NB4 (cell line): ENCODE data around the gene PER2.
A peak's percentile ranks its signal among the peaks of the same experiment; 100 is the strongest.

ENCODE experiments used
- DNase-seq: peaks from one replicate; pipeline ENCODE4 v3.0.0; 2010; ENCODE audit warnings: low read depth
- H3K4me3 ChIP-seq: one replicate; pipeline ENCODE4 v1.5.1; 2011; ENCODE audit warnings: mild to moderate bottlenecking, low read depth, low read length, moderate library complexity
- MYC ChIP-seq: IDR thresholded peaks from 2 replicates; pipeline ENCODE4 v1.6.1; 2011; ENCODE audit warnings: low read depth, low read length
- POLR2A ChIP-seq: IDR thresholded peaks from 2 replicates; pipeline ENCODE4 v1.6.1; 2011; ENCODE audit warnings: mild to moderate bottlenecking; ENCODE audit not compliant: insufficient read length; ENCODE audit errors: extremely low read depth
- TF ChIP-seq, protein P1 (sequence below): IDR thresholded peaks from 2 replicates; pipeline ENCODE4 v1.6.1; 2011; ENCODE audit warnings: low read depth, low read length
- TF ChIP-seq, protein P2 (sequence below): IDR thresholded peaks from one replicate; pipeline ENCODE4 v1.5.1; 2012; ENCODE audit warnings: low read depth, low read length

PER2 gene

DNA sequence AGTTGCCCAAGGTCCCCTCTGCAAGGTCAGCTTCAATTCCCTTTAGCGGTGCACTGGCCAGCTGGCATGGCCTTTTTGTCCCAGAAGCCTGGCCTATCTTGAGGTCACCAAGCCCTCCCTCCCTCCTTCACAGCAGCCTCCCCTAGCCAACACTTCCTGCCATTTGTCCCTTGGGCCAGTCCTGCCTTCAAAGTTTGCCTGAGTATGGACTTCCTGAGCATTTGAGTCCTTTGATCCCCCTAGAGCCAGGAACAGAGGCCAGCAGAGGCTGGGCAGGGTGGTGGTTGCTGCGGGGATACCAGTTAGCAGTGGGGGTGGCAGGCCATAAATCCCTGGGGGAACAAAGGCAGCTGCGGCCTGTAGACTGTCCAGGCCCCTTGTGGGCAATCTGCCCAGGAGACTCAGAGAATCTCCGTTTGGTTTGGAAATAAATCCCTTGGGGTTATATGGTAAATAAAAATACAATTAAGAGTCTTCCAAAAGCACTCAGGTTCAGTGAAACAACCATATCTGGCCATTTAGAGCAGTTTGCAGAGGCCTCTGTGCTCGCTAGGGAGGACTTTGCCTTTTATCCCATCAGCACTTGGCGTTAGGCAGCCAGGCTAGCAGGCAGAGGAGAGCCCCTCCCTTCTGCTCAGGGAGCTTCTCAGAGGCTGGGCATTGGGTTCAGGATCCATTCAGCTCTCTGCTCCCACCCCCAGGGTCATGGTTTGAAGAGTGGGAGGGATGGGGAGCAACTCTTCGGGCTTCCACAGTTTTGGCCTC, 45.5 kb downstream of the PER2 start:
- TF ChIP-seq, protein P1, sequence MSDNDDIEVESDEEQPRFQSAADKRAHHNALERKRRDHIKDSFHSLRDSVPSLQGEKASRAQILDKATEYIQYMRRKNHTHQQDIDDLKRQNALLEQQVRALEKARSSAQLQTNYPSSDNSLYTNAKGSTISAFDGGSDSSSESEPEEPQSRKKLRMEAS = no peak
- TF ChIP-seq, protein P2, sequence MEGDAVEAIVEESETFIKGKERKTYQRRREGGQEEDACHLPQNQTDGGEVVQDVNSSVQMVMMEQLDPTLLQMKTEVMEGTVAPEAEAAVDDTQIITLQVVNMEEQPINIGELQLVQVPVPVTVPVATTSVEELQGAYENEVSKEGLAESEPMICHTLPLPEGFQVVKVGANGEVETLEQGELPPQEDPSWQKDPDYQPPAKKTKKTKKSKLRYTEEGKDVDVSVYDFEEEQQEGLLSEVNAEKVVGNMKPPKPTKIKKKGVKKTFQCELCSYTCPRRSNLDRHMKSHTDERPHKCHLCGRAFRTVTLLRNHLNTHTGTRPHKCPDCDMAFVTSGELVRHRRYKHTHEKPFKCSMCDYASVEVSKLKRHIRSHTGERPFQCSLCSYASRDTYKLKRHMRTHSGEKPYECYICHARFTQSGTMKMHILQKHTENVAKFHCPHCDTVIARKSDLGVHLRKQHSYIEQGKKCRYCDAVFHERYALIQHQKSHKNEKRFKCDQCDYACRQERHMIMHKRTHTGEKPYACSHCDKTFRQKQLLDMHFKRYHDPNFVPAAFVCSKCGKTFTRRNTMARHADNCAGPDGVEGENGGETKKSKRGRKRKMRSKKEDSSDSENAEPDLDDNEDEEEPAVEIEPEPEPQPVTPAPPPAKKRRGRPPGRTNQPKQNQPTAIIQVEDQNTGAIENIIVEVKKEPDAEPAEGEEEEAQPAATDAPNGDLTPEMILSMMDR = no peak
- TF ChIP-seq POLR2A (no peak), MYC (no peak)
- H3K4me3 ChIP-seq = no peak overlapping the region

GRCh38 chr2:238241970-238242369, 46.4 kb downstream of the PER2 start:
- DNase-seq = peak; percentile 33
- no peak overlapping the region for H3K4me3 ChIP-seq
- TF ChIP-seq, protein P2 = no peak
- TF ChIP-seq, protein P1 = no peak
- TF ChIP-seq MYC = no peak
- TF ChIP-seq POLR2A = no peak

More for the DNA sequence above, 45.5 kb downstream of the PER2 start:
- DNase-seq = peak; percentile 55

DNA sequence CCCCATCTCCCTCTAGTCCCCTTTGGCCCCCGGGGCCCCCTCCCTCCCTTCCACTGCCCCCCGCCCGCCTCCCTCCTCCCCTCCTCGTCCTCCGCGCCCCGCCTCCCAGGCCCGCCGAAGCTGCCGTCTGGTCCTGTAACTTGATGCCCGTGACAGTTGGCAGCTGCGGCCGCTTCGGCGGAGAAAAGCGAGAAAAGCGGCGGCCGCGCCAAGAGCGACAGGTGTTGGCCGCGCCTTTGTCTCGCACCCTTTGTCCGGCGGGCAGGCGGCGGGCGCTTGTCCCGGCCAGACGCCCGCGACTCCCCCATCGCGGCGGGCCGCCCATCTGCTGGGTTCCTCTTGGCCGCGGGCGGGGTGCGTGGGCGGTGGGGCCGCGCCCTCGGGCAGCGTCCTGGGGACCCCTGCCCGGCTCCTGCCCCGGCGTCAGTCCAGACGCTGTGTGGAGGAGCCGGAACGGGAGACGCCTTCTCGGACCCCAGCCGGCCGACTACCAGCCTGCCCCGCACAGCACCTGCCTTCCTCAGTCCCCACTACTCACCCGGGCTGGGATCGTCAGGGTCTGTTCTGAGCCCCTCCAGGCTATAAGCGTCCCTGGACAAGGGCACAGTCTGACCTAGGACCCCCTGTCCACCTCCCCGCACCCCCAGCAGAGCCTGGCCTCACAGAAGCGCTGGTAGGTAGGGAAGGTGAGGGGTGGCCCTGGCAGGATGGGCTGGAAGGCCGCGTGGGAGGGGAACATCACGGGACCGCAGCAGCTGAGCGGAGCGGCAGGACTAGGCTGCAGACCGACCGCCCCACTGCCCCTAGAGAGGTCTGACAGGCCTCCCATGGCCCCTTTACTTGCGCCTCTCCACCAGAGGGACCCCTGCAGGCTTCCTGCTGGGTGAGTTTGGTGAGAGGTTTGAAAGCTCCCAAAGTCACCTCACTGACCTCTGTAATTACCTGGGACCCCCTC, 47.4 kb downstream of the PER2 start:
- H3K4me3 ChIP-seq = no peak overlapping the region
- DNase-seq = peak; percentile 76
- TF ChIP-seq, protein P2 = peak; percentile 23
- TF ChIP-seq MYC = peak; percentile 25; the same call in 1 of the 2 replicates
- TF ChIP-seq, protein P1 = peak; percentile 48
- no peak for TF ChIP-seq POLR2A

GRCh38 chr2:238239863-238240756, 48.3 kb downstream of the PER2 start, which contains the start of gene HES6:
TSS of gene HES6 (minus strand) at chr2:238240038. CDS start at chr2:238239905, 133 bp downstream.
- peak; percentile 96 for DNase-seq
- peak within 1 kb of the TSS; percentile 69 for H3K4me3 ChIP-seq
- TF ChIP-seq, protein P2 = no peak
- peak; percentile 98 for TF ChIP-seq POLR2A
- TF ChIP-seq MYC = no peak
- TF ChIP-seq, protein P1 = no peak

DNA sequence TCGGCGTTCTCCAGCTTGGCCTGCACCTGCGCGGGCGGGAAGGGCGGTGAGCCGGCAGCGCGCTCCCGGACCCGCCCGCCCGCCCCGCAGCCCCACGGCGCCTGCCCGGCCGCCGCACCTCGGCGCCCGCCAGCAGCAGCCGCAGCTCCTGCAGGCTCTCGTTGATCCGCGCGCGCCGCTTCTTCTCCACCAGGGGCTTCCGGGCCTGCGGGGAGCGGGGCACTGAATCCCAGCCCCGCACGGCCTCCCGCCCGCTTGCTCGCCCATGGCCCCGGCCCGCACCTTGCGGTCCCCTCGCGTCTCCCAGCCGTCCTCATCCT, 48.9 kb downstream of the PER2 start:
- TF ChIP-seq, protein P2 = no peak
- TF ChIP-seq, protein P1 = no peak
- TF ChIP-seq POLR2A (no peak), MYC (no peak)
- DNase-seq = no peak
- H3K4me3 ChIP-seq = peak overlapping the region; percentile 69
